Fibroblast of upper back skin (primary cell): ENCODE measurements around the gene ATP10B.
"Not testable (repeated sequence)": the region's sequence is repeated elsewhere in the genome, so short reads cannot be mapped to it uniquely, and the experiment has no call there.

ENCODE experiments used
- DNase-seq: peaks from one replicate; pipeline ENCODE4 v3.0.0-alpha.2; 2013

Gene ATP10B

GRCh38 chr5:160824301-160825001 is 27.6 kb downstream of the ATP10B start:
- no peak for DNase-seq

- not testable (repeated sequence) for DNase-seq
Observed at GRCh38 chr5:160812996-160813395, 39.0 kb downstream of the ATP10B start.

- DNase-seq: no peak
Observed at GRCh38 chr5:160805376-160805775, 46.6 kb downstream of the ATP10B start.

GRCh38 chr5:160802592-160802991 is 49.4 kb downstream of the ATP10B start:
- DNase-seq: peak; percentile 1

GRCh38 chr5:160800375-160801275 is 51.4 kb downstream of the ATP10B start:
- peak; percentile 21 for DNase-seq

GRCh38 chr5:160799184-160799583 is 52.8 kb downstream of the ATP10B start:
- no peak for DNase-seq

- no peak for DNase-seq
Observed at GRCh38 chr5:160797020-160797419, 55.0 kb downstream of the ATP10B start.

- no peak for DNase-seq
Observed at GRCh38 chr5:160793530-160793899, 58.5 kb downstream of the ATP10B start.

- DNase-seq: no peak
Observed at GRCh38 chr5:160792732-160793529, 59.1 kb downstream of the ATP10B start.

GRCh38 chr5:160792281-160792680 is 59.7 kb downstream of the ATP10B start:
- no peak for DNase-seq

- no peak for DNase-seq
Observed at GRCh38 chr5:160789219-160789859, 62.7 kb downstream of the ATP10B start.

- no peak for DNase-seq
Observed at GRCh38 chr5:160788102-160788660, 63.8 kb downstream of the ATP10B start.

GRCh38 chr5:160787240-160787639 is 64.8 kb downstream of the ATP10B start:
- DNase-seq: no peak

GRCh38 chr5:160774666-160775315 is 77.2 kb downstream of the ATP10B start:
- no peak for DNase-seq

GRCh38 chr5:160773646-160774410 is 78.2 kb downstream of the ATP10B start:
- DNase-seq: no peak

- DNase-seq: no peak
Observed at GRCh38 chr5:160772854-160773253, 79.2 kb downstream of the ATP10B start.

GRCh38 chr5:160770718-160771117 is 81.3 kb downstream of the ATP10B start:
- no peak for DNase-seq

- no peak for DNase-seq
Observed at GRCh38 chr5:160769301-160769700, 82.7 kb downstream of the ATP10B start.

- no peak for DNase-seq
Observed at GRCh38 chr5:160767062-160767461, 84.9 kb downstream of the ATP10B start.

- DNase-seq: no peak
Observed at GRCh38 chr5:160760008-160760407, 92.0 kb downstream of the ATP10B start.

GRCh38 chr5:160757194-160757593 is 94.8 kb downstream of the ATP10B start:
- DNase-seq: no peak
